A673 (cell line): ENCODE results near the gene PTS. TPM values are rescaled to one million over a fixed set of nuclear protein-coding genes. Genes with fewer than 3 reads are reported as not detected.
"Not testable (repeated sequence)": the region's sequence is repeated elsewhere in the genome, so short reads cannot be mapped to it uniquely, and the experiment has no call there.

Experiments
- BruUV-seq: library from RNA; stranded (reverse); fragments of 400-500 nt; replicated peaks from 2 replicates; lab custom pipeline; 2021; lab: Mats Ljungman, UMichigan
- CTCF ChIA-PET: fragments of 300-600 bp; sonication (Branson Sonifier 250); formaldehyde crosslinking; loops from one replicate; lab custom pipeline; 2022; ENCODE audit warnings: antibody characterized with exemption; lab: Charles Lee
- POLR2A ChIA-PET: fragments of 300-600 bp; sonication (Branson Sonifier 250); formaldehyde crosslinking; loops from one replicate; lab custom pipeline; 2022; ENCODE audit warnings: antibody characterized with exemption; ENCODE audit not compliant: low non-redundant PET; lab: Charles Lee
- DNase-seq: peaks from one replicate; pipeline ENCODE4 v3.0.0-alpha.2; 2015; ENCODE audit warnings: low spot score
- H3K27ac ChIP-seq: fragments of 200-600 bp; sonication (generic); 2 replicates; pipeline ENCODE4 v1.5.1; 2016; ENCODE audit warnings: mixed run types, low read depth, mild to moderate bottlenecking, mixed read lengths, antibody characterized with exemption, low read length; ENCODE audit not compliant: poor library complexity, severe bottlenecking
- H3K27me3 ChIP-seq: fragments of 200-600 bp; sonication (generic); replicated peaks from 2 replicates; pipeline ENCODE4 v1.6.1; 2017; ENCODE audit warnings: mixed run types, low read depth, mild to moderate bottlenecking, mixed read lengths, antibody characterized with exemption, low read length; ENCODE audit not compliant: insufficient read depth, poor library complexity
- H3K36me3 ChIP-seq: fragments of 200-600 bp; sonication (generic); 2 replicates; pipeline ENCODE4 v1.6.1; 2016; ENCODE audit warnings: mixed run types, mild to moderate bottlenecking, mixed read lengths, antibody characterized with exemption, low read length; ENCODE audit not compliant: insufficient read depth, poor library complexity, severe bottlenecking
- H3K4me1 ChIP-seq: fragments of 200-600 bp; sonication (generic); 2 replicates; pipeline ENCODE4 v1.6.1; 2017; ENCODE audit warnings: mixed run types, mild to moderate bottlenecking, mixed read lengths, antibody characterized with exemption, low read length; ENCODE audit not compliant: insufficient read depth, poor library complexity, severe bottlenecking
- H3K4me3 ChIP-seq: fragments of 200-600 bp; sonication (generic); 2 replicates; pipeline ENCODE4 v1.5.1; 2016; ENCODE audit warnings: low read depth, mixed run types, mild to moderate bottlenecking, mixed read lengths, low read length; ENCODE audit not compliant: poor library complexity, severe bottlenecking
- H3K9me3 ChIP-seq: fragments of 200-600 bp; sonication (generic); 2 replicates; pipeline ENCODE4 v1.6.1; 2016; ENCODE audit warnings: mixed run types, low read depth, mild to moderate bottlenecking, mixed read lengths, antibody characterized with exemption, low read length; ENCODE audit not compliant: poor library complexity, severe bottlenecking
- CTCF ChIP-seq: fragments of 300-800, 200-600 bp; sonication (generic); conservative IDR thresholded peaks from 2 replicates; pipeline ENCODE4 v1.5.1; 2017; ENCODE audit warnings: low read depth, mild to moderate bottlenecking, antibody characterized with exemption, low read length, moderate library complexity, mixed read lengths
- EZH2 ChIP-seq: fragments of 200-600 bp; sonication (generic); IDR thresholded peaks from 2 replicates; pipeline ENCODE4 v1.6.1; 2017; ENCODE audit warnings: borderline replicate concordance, low read depth, mild to moderate bottlenecking, mixed read lengths, antibody characterized with exemption, low read length; ENCODE audit not compliant: poor library complexity, severe bottlenecking
- intact Hi-C: fragments of 100-400 bp; cut with micrococcal nuclease; formaldehyde crosslinking; loops from one replicate; pipeline ENCODE4 v1.10.0; 2022; ENCODE audit not compliant: unreplicated experiment
- total RNA-seq: library from RNA; stranded (reverse); gene quantifications from 2 replicates; pipeline ENCODE4 v1.2.3, GENCODE V29; 2021

PTS gene
- total RNA-seq, 1 experiment from 2014 or later, result 96.8 TPM

GRCh38 chr11:112185883-112186282, 40.3 kb upstream of the PTS start:
- POLR2A ChIA-PET, result no interaction called here
- Histone ChIP-seq H3K4me3 (no peak overlapping the region), H3K27ac (no peak overlapping the region), H3K4me1 (peaks cover 7% of the 10 kb centered on the region), H3K27me3 (no peaks in the 10 kb centered on the region), H3K9me3 (no peaks in the 10 kb centered on the region), H3K36me3 (no peaks in the 10 kb centered on the region)
- no peak for DNase-seq
- intact Hi-C loops, result no loop called here
- BruUV-seq, result no TSS peak
- CTCF ChIA-PET, result no interaction called here
- TF ChIP-seq EZH2, result no peak
- no peak for TF ChIP-seq CTCF

DNA sequence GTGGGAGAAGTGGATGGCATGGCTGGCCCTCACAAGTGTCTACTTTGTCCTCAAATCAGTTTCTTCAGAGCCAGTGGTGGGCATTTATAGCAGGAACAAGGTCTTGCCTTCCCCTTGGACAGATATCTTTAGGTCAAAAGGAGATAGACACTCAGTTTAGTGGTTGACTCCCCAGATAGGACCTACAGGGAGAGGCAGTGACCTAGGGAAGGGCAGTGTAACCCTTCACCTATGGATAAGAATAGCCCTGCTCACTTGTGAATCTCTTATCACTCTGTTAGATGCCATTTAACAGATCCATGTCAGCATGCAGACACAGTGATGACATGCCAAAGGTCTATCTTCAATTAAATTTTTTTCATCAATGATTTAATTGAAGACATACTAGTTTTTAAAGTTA, 39.9 kb upstream of the PTS start:
- BruUV-seq, result no TSS peak
- no peaks in the 10 kb centered on the region for H3K36me3 ChIP-seq
- H3K4me1 ChIP-seq, result peaks cover 11% of the 10 kb centered on the region
- intact Hi-C loops, result no loop called here
- H3K27me3 ChIP-seq, result no peaks in the 10 kb centered on the region
- no peak for DNase-seq
- H3K27ac ChIP-seq, result no peak overlapping the region
- CTCF ChIA-PET, result no interaction called here
- TF ChIP-seq EZH2 (no peak), CTCF (no peak)
- H3K9me3 ChIP-seq, result no peaks in the 10 kb centered on the region
- no peak overlapping the region for H3K4me3 ChIP-seq
- POLR2A ChIA-PET, result no interaction called here

- intact Hi-C loops, H3K9me3 ChIP-seq, H3K4me3 ChIP-seq, DNase-seq, H3K27me3 ChIP-seq, BruUV-seq, POLR2A ChIA-PET, CTCF ChIA-PET, H3K36me3 ChIP-seq: not testable (repeated sequence)
- Histone ChIP-seq H3K27ac (peak overlapping the region; percentile 59), H3K4me1 (peaks cover 71% of the 10 kb centered on the region)
These were observed 31.1 kb upstream of the PTS start for GRCh38 chr11:112195113-112195512.

DNA sequence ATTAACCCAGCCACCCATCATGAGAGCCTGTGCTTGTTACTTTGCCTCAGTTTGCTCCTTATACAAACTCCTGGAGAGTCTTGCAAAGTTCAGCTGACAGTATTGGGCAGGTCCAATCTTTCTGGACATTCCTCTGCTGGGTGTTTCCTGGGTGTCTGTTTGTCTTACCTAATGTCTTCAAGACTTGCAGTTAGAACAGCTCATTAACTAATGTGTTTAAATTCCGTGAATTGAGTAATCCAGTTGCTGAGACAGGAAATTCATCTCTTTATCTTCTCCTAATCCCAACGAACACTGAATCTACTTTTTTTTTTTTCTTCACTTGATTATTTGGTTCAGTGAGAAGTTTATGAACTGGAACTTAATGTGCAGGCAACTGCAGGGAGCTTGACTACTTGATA, 30.3 kb upstream of the PTS start:
- peak overlapping the region; percentile 59 for H3K27ac ChIP-seq
- no TSS peak for BruUV-seq
- no peak overlapping the region for H3K4me3 ChIP-seq
- no peaks in the 10 kb centered on the region for H3K36me3 ChIP-seq
- peaks cover 77% of the 10 kb centered on the region for H3K4me1 ChIP-seq
- intact Hi-C loops, result no loop called here
- ChIA-PET POLR2A (no interaction called here), CTCF (interaction anchor here (0.6 to 1.4 kb wide), 2 partner anchors 83 to 216 kb away, joined by 4 to 10 read pairs; no protein-coding TSS in a partner anchor)
- H3K27me3 ChIP-seq, result no peaks in the 10 kb centered on the region
- H3K9me3 ChIP-seq, result no peaks in the 10 kb centered on the region
- TF ChIP-seq EZH2, result no peak
- no peak for TF ChIP-seq CTCF
- peak; percentile 93 for DNase-seq
